Adrenal gland (tissue), 12 donors: ENCODE measurements around the gene CD59. TPM values are rescaled to one million over a fixed set of nuclear protein-coding genes. Genes with fewer than 3 reads are reported as not detected.

ENCODE experiments used
- DNase-seq, 7 donors: peaks; one replicate each; pipeline ENCODE4 v3.0.0-alpha.2; 2019 to 2020
- H3K27ac ChIP-seq, 5 donors: fragments of 200-600 bp; sonication (generic) in 4 of 5; 1 replicate in 3 of 5; 2 replicates in 2 of 5; pipeline versions ENCODE4 v1.5.1 to v1.8.0; 2016 to 2020; ENCODE audit warnings: mild to moderate bottlenecking in 1 of 5
- H3K27me3 ChIP-seq: fragments of 200-600 bp; 2 replicates; pipeline ENCODE4 v1.8.0; 2021
- H3K36me3 ChIP-seq, 2 donors: fragments of 200-600 bp; replicated peaks in 1 of 2; 1 replicate in 1 of 2; 2 replicates in 1 of 2; pipeline versions ENCODE4 v1.5.1 to v1.8.0; 2018 to 2022
- H3K4me1 ChIP-seq, 2 donors: fragments of 200-600 bp; replicated peaks in 1 of 2; 1 replicate in 1 of 2; 2 replicates in 1 of 2; pipeline versions ENCODE4 v1.5.1 to v1.8.0; 2018 to 2021
- H3K4me3 ChIP-seq, 4 donors: fragments of 200-600 bp; sonication (generic) in 3 of 4; one replicate each; pipeline ENCODE4 v1.5.1; 2016 to 2018
- H3K9me3 ChIP-seq, 3 donors: fragments of 200-600 bp; sonication (generic) in 1 of 3; replicated peaks in 1 of 3; 1 replicate in 2 of 3; 2 replicates in 1 of 3; pipeline versions ENCODE4 v1.5.1 to v1.8.0; 2016 to 2021
- POLR2A ChIP-seq, 2 donors: fragments of 450-650 bp; IDR thresholded peaks; one replicate each; pipeline ENCODE4 v1.6.1; 2017; ENCODE audit warnings: antibody characterized with exemption in 2 of 2, mild to moderate bottlenecking in 2 of 2, moderate library complexity in 1 of 2
- WGBS, 4 donors: extraction: QIAGEN DNeasy Blood & Tissue Kit in 2 of 4; methylation state at CpG; one replicate each; pipeline versions ENCODE4 v1.1.5 to v1.1.7; 2013 to 2017; 5-methylcytosine and 5-hydroxymethylcytosine counted together
- intact Hi-C, 2 donors: fragments of 100-400 bp; cut with DNase I; formaldehyde crosslinking; loops; one replicate each; pipeline versions ENCODE4 v1.14.1 to v1.15.0; 2022 to 2023
- polyA plus RNA-seq, 3 donors: library from polyadenylated mRNA; stranded (reverse); fragments of 200-250 nt in 2 of 3; fragments of 350-450 nt in 1 of 3; fragmentation: Illumina TruSeq in 1 of 3; extraction: RNeasy Lipid Tissue Mini Kit (QIAGEN cat#74804) in 1 of 3; gene quantifications; one replicate each; pipeline ENCODE4 v1.2.3, GENCODE V29; 2013 to 2014
- total RNA-seq, 9 donors: library from RNA; depleted of rRNA in 4 of 9; stranded (reverse); fragments of >200 nt in 4 of 9; fragments of 120-200 nt in 1 of 9; fragmentation: NEBNext Ultra II Directional in 1 of 9; extraction: Animal tissue kit (Norgen Biotek cat#: 25700) in 1 of 9; gene quantifications; one replicate each; pipeline versions ENCODE4 v1.1.0 to v1.2.4, GENCODE V29; 2013 to 2023
- TF ChIP-seq, protein P1 (sequence below), 6 experiments: fragments of 450-650 bp in 4 of 6; fragments of 200-600 bp in 2 of 6; sonication (generic) in 1 of 6; IDR thresholded peaks; 1 replicate in 5 of 6; 2 replicates in 1 of 6; pipeline versions ENCODE4 v1.5.1 to v1.8.0; 2016 to 2021; ENCODE audit warnings: antibody characterized with exemption in 6 of 6, mild to moderate bottlenecking in 2 of 6, moderate library complexity in 1 of 6
- donor health status: healthy with polysubstance abuse.
- donor health status: Bipolar disorder and iron deficiency.
- donor health status: DM: yes; HTN: yes; CAD: no.
- donor health status: DM: no; HTN: no; CAD: no.
- donor health status: DM: no; HTN: no; CAD: no.
- donor health status: DM: yes; HTN: yes; CAD: no.

CD59 gene
- total and polyA plus RNA-seq, 12 donors, result 59.5 to 562 (median 405) TPM

DNA sequence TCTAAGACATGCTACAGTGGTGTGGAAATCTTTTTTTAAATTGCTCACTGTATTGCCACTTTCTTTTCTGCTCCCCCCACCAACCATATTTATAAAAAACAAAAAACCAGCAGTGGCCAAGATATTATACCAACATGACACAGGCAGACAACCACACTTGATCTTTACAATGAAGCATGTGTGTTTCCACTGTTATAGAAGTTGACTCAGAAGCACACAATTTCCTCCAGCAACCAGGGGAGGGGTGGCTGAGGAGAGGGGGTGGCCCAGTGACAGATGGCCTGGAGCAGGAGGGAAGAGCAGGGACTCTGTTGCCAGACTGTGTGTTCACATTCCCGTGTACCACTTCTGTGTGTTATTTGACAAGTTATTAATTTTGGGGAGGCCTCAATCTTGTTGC lies 14.8 kb downstream of the CD59 start:
- no peak for TF ChIP-seq POLR2A (IDR thresholded peaks at IDR 0.05)
- TF ChIP-seq, protein P1, sequence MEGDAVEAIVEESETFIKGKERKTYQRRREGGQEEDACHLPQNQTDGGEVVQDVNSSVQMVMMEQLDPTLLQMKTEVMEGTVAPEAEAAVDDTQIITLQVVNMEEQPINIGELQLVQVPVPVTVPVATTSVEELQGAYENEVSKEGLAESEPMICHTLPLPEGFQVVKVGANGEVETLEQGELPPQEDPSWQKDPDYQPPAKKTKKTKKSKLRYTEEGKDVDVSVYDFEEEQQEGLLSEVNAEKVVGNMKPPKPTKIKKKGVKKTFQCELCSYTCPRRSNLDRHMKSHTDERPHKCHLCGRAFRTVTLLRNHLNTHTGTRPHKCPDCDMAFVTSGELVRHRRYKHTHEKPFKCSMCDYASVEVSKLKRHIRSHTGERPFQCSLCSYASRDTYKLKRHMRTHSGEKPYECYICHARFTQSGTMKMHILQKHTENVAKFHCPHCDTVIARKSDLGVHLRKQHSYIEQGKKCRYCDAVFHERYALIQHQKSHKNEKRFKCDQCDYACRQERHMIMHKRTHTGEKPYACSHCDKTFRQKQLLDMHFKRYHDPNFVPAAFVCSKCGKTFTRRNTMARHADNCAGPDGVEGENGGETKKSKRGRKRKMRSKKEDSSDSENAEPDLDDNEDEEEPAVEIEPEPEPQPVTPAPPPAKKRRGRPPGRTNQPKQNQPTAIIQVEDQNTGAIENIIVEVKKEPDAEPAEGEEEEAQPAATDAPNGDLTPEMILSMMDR (IDR thresholded peaks at IDR 0.05), result no peak
- Histone ChIP-seq H3K27me3 (no peaks in the 10 kb centered on the region), H3K27ac (peak overlapping the region in 3 of 5 donors; percentile 10 to 88 (median 76)), H3K4me1 (peaks cover 31 to 40% of the 10 kb centered on the region in 2 donors), H3K4me3 (no peak overlapping the region), H3K9me3 (no peaks in the 10 kb centered on the region), H3K36me3 (peaks cover 0 to 48% of the 10 kb centered on the region in 2 donors)
- no peak for DNase-seq
- WGBS, 4 donors, result 0 to 39% (median 28%) methylated on average over 1 of the region's 1 CpG
- intact Hi-C loops, result no loop called here

GRCh38 chr11:33719587-33719986 lies 16.6 kb downstream of the CD59 start:
- H3K27ac ChIP-seq, result no peak overlapping the region
- intact Hi-C loops, result no loop called here
- peaks cover 24 to 33% of the 10 kb centered on the region in 2 donors for H3K4me1 ChIP-seq
- WGBS, 4 donors, result 74 to 79% (median 77%) methylated on average over 5 of the region's 5 CpGs
- no peaks in the 10 kb centered on the region for H3K27me3 ChIP-seq
- H3K36me3 ChIP-seq, result peaks cover 0 to 53% of the 10 kb centered on the region in 2 donors
- no peak for DNase-seq
- no peaks in the 10 kb centered on the region for H3K9me3 ChIP-seq
- no peak overlapping the region for H3K4me3 ChIP-seq
- TF ChIP-seq, protein P1 (IDR thresholded peaks at IDR 0.05), result no peak
- no peak for TF ChIP-seq POLR2A (IDR thresholded peaks at IDR 0.05)

GRCh38 chr11:33718440-33718839 lies 17.8 kb downstream of the CD59 start:
- intact Hi-C loops, result no loop called here
- no peaks in the 10 kb centered on the region for H3K27me3 ChIP-seq
- DNase-seq, result no peak
- no peak for TF ChIP-seq POLR2A (IDR thresholded peaks at IDR 0.05)
- peaks cover 12 to 24% of the 10 kb centered on the region in 2 donors for H3K4me1 ChIP-seq
- H3K27ac ChIP-seq, result no peak overlapping the region
- no peak overlapping the region for H3K4me3 ChIP-seq
- no peaks in the 10 kb centered on the region for H3K9me3 ChIP-seq
- H3K36me3 ChIP-seq, result peaks cover 0 to 63% of the 10 kb centered on the region in 2 donors
- 66 to 88% (median 83%) methylated on average over 2 of the region's 2 CpGs for WGBS, 4 donors

GRCh38 chr11:33716243-33716642 lies 20.0 kb downstream of the CD59 start:
- no peak for TF ChIP-seq POLR2A (IDR thresholded peaks at IDR 0.05)
- TF ChIP-seq, protein P1 (IDR thresholded peaks at IDR 0.05), result peak in 5 of 6 experiments; percentile 28 to 46 (median 42)
- H3K9me3 ChIP-seq, result no peaks in the 10 kb centered on the region
- WGBS, 4 donors, result 31 to 47% (median 36%) methylated on average over 2 of the region's 2 CpGs
- peak overlapping the region in 1 of 5 donors; percentile 3 for H3K27ac ChIP-seq
- peaks cover 0 to 61% of the 10 kb centered on the region in 2 donors for H3K36me3 ChIP-seq
- DNase-seq, result peak in 3 of 7 donors; percentile 22 to 53 (median 43)
- H3K4me1 ChIP-seq, result peaks cover 0 to 18% of the 10 kb centered on the region in 2 donors
- no peak overlapping the region for H3K4me3 ChIP-seq
- intact Hi-C loops, result no loop called here
- no peaks in the 10 kb centered on the region for H3K27me3 ChIP-seq

GRCh38 chr11:33713856-33714398 lies 22.3 kb downstream of the CD59 start:
- Histone ChIP-seq H3K4me1 (peaks cover 0 to 18% of the 10 kb centered on the region in 2 donors), H3K36me3 (peaks cover 0 to 52% of the 10 kb centered on the region in 2 donors), H3K27me3 (no peaks in the 10 kb centered on the region), H3K4me3 (no peak overlapping the region), H3K9me3 (no peaks in the 10 kb centered on the region), H3K27ac (no peak overlapping the region)
- DNase-seq, result no peak
- intact Hi-C loops, result no loop called here
- WGBS, 4 donors, result 78 to 88% (median 80%) methylated on average over 4 of the region's 4 CpGs
- TF ChIP-seq, protein P1 (IDR thresholded peaks at IDR 0.05), result no peak
- TF ChIP-seq POLR2A (IDR thresholded peaks at IDR 0.05), result no peak
